Prostate gland (tissue), 2 donors: Measurements from ENCODE around the gene KIZ.

Source experiments
- CTCF ChIP-seq, 4 experiments: fragments of 200-600 bp in 2 of 4; fragments of 450-650 bp in 2 of 4; sonication (generic) in 2 of 4; IDR thresholded peaks; 1 replicate in 3 of 4; 2 replicates in 1 of 4; pipeline ENCODE4 v1.5.1; 2016 to 2019; ENCODE audit warnings: antibody characterized with exemption in 4 of 4, mild to moderate bottlenecking in 2 of 4, moderate library complexity in 2 of 4
- POLR2A ChIP-seq: fragments of 450-650 bp; IDR thresholded peaks from one replicate; pipeline ENCODE4 v1.6.1; 2016; ENCODE audit warnings: antibody characterized with exemption, mild to moderate bottlenecking
- POLR2AphosphoS5 ChIP-seq: sonication (generic); formaldehyde crosslinking; IDR thresholded peaks from one replicate; pipeline ENCODE4 v1.6.1; 2017; ENCODE audit warnings: antibody characterized with exemption

- no peak for TF ChIP-seq POLR2A
- no peak for TF ChIP-seq CTCF (IDR thresholded peaks at IDR 0.05)
- no peak for TF ChIP-seq POLR2AphosphoS5
These were observed 65.0 kb downstream of the KIZ start for GRCh38 chr20:21190869-21191268.
